K562 treated with DMSO at 1 percent for 48 hours (cell line): ENCODE results near the gene GRIN2B. TPM values are rescaled to one million over a fixed set of nuclear protein-coding genes. Genes with fewer than 3 reads are reported as not detected.

Experiments used
- total RNA-seq: library from RNA; unstranded; fragments of 300-600 nt; gene quantifications from 2 replicates; pipeline ENCODE4 v1.2.3, GENCODE V29; 2022; ENCODE audit warnings: low replicate concordance; ENCODE audit errors: extremely low read depth

The GRIN2B gene
- not detected in 2 replicates for total RNA-seq

GRCh38 chr12:13981296-13981962 lies at the start of gene GRIN2B:
TSS of gene GRIN2B (minus strand) at chr12:13981602. CDS start at chr12:13866208, 115,394 bp downstream.

